ENCODE results near the gene FAM114A1. TPM values are rescaled to one million over a fixed set of nuclear protein-coding genes. Genes with fewer than 3 reads are reported as not detected.

The FAM114A1 gene
- total and polyA plus RNA-seq, 2 experiments from 2014 or later, result 13.0 to 14.5 TPM

DNA sequence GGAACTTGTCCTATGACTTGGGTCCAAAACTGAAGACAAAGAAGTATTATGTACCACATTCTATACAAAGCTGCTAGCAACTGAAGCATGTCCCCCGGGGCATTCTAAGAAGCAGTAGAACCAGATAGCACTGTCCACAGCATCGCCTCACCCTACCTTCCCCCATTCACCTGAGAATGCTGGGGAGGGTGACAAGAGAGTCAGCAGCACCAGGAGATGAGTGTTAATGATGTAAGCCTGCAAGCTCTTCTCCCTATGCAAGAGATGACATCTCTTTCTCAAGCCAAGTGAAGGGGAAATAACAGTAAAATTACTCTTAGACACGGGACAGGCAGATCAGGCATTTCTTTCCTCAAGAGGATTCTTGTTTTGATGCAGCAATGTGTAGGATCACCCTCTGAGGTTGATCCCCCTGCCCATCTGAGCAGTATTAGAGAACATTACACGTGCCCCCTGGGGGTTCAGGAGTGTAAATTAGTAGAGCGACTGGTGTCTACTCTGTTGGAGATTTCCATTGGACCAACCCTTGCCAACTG is 49.1 kb upstream of the FAM114A1 start:
- Histone ChIP-seq H3K36me3 (ENCODE audit: insufficient read depth) (no peaks in the 10 kb centered on the region), H3K4me3 (no peak overlapping the region), H3K27ac (ENCODE audit: low read depth) (no peak overlapping the region), H3K4me2 (no peak overlapping the region), H2AFZ (no peak overlapping the region), H4K20me1 (replicated peaks; ENCODE audit: insufficient read depth) (no peaks in the 10 kb centered on the region), H3K4me1 (ENCODE audit: insufficient read depth) (no peaks in the 10 kb centered on the region), H3K79me2 (replicated peaks; ENCODE audit: insufficient read depth) (no peaks in the 10 kb centered on the region), H3F3A (replicated peaks; ENCODE audit: low read depth) (no peaks in the 10 kb centered on the region), H3K27me3 (ENCODE audit: insufficient read depth) (no peaks in the 10 kb centered on the region), H3K9me2 (ENCODE audit: insufficient read depth) (peaks cover 12% of the 10 kb centered on the region; the same call in 1 of the 2 replicates)
- Mint-ChIP-seq H3K27ac (no peak overlapping the region), H3K4me1 (no peaks in the 10 kb centered on the region), H3K4me3 (no peak overlapping the region), H3K27me3 (ENCODE audit: insufficient read depth, low read depth, poor library complexity) (peaks cover 5% of the 10 kb centered on the region), H3K9me3 (peaks cover 25% of the 10 kb centered on the region), H3K36me3 (ENCODE audit: low read depth) (peaks cover 7% of the 10 kb centered on the region)
- no peak for ATAC-seq
- TF ChIP-seq EZH2 (IDR thresholded peaks at IDR 0.05; ENCODE audit: low read depth, unreplicated experiment), result no peak
- no peak for TF ChIP-seq STAT1 (IDR thresholded peaks at IDR 0.05; ENCODE audit: unreplicated experiment)
- TF ChIP-seq NANOG (IDR thresholded peaks at IDR 0.05; ENCODE audit: borderline replicate concordance), result no peak
- TF ChIP-seq CREB1 (CRISPR knock-in tag; IDR thresholded peaks at IDR 0.05; ENCODE audit: low read depth), result no peak
- TF ChIP-seq, protein P1, sequence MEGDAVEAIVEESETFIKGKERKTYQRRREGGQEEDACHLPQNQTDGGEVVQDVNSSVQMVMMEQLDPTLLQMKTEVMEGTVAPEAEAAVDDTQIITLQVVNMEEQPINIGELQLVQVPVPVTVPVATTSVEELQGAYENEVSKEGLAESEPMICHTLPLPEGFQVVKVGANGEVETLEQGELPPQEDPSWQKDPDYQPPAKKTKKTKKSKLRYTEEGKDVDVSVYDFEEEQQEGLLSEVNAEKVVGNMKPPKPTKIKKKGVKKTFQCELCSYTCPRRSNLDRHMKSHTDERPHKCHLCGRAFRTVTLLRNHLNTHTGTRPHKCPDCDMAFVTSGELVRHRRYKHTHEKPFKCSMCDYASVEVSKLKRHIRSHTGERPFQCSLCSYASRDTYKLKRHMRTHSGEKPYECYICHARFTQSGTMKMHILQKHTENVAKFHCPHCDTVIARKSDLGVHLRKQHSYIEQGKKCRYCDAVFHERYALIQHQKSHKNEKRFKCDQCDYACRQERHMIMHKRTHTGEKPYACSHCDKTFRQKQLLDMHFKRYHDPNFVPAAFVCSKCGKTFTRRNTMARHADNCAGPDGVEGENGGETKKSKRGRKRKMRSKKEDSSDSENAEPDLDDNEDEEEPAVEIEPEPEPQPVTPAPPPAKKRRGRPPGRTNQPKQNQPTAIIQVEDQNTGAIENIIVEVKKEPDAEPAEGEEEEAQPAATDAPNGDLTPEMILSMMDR (conservative IDR thresholded peaks at IDR 0.05; ENCODE audit: low read depth in 2 of 2), result no peak
- TF ChIP-seq REST (IDR thresholded peaks at IDR 0.05; ENCODE audit: unreplicated experiment), result no peak
- TF ChIP-seq ZNF462 (CRISPR knock-in tag; IDR thresholded peaks at IDR 0.05), result no peak
- no peak for TF ChIP-seq ZNF114 (CRISPR knock-in tag; IDR thresholded peaks at IDR 0.05)
- DNase-seq (ENCODE audit: low spot score), result no peak

Measured in GM23338 (cell line).